HUES6 (cell line): ENCODE measurements around the gene ITM2A.

Source experiments
- H3K27ac ChIP-seq: 2 replicates; pipeline ENCODE4 v1.7.0; 2013; ENCODE audit warnings: low read depth, mild to moderate bottlenecking, low read length, inconsistent platforms
- H3K27me3 ChIP-seq: 2 replicates; pipeline ENCODE4 v1.6.1; 2013; ENCODE audit warnings: low read length; ENCODE audit not compliant: control insufficient read depth, insufficient read depth
- H3K36me3 ChIP-seq: 2 replicates; pipeline ENCODE4 v1.6.1; 2013; ENCODE audit warnings: low read length; ENCODE audit not compliant: control insufficient read depth, insufficient read depth
- H3K4me1 ChIP-seq: 2 replicates; pipeline ENCODE4 v1.6.1; 2013; ENCODE audit warnings: low read length; ENCODE audit not compliant: control insufficient read depth, insufficient read depth
- H3K4me3 ChIP-seq: 2 replicates; pipeline ENCODE4 v1.5.1; 2013; ENCODE audit warnings: low read depth, low read length
- H3K9ac ChIP-seq: one replicate; pipeline ENCODE4 v1.6.1; 2013; ENCODE audit warnings: mild to moderate bottlenecking, low read length
- H3K9me3 ChIP-seq: 2 replicates; pipeline ENCODE4 v1.6.1; 2013; ENCODE audit warnings: low read depth, low read length; ENCODE audit not compliant: control insufficient read depth, insufficient read depth

The ITM2A gene

DNA sequence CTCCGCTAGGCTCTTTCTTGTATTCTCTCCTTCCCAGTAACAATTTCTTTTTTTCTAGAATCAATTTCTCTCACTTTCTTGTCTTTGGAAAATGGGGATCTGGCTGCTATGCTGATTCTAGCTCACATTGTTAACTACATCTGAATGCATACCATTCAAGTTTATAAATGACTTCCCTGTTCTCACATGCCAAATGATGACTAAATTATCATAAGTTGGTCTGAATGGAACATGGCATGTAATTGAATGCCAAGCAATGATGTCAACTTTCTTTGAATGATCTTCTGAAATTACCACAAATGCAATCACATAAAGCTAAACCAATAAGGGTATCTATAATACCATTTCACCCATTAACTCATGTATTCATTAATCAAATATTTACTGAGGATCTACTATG lies 2.7 kb upstream of the ITM2A start:
- Histone ChIP-seq H3K4me1 (peaks cover 12% of the 10 kb centered on the region; the same call in 1 of the 2 replicates), H3K9me3 (no peaks in the 10 kb centered on the region; the same call in 1 of the 2 replicates), H3K27ac (no peak overlapping the region), H3K27me3 (no peaks in the 10 kb centered on the region; the same call in 1 of the 2 replicates), H3K36me3 (no peaks in the 10 kb centered on the region), H3K9ac (no peak overlapping the region), H3K4me3 (no peak overlapping the region)

DNA sequence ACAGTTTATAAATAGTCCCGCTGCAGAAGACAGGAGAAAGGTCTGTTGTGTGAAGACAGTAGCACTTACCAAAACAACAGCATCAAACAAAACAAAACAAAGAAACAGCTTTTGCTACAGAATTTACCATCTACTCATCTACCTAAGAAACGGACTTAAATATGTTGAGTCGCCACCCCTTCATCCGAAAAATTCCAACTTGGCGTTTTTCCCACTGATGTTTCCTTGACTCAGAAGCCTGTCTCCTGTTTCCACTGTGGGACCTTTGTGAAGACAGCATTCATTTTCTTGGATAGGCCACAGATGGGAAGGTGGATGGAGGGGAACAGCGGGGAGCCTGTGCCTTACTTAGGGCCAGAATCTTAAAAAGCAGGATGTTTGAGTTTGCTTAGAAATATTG lies 1.3 kb upstream of the ITM2A start:
- no peak overlapping the region for H3K27ac ChIP-seq
- no peak overlapping the region for H3K4me3 ChIP-seq
- H3K36me3 ChIP-seq: no peaks in the 10 kb centered on the region
- no peak overlapping the region for H3K9ac ChIP-seq
- H3K9me3 ChIP-seq: no peaks in the 10 kb centered on the region
- H3K4me1 ChIP-seq: peaks cover 12% of the 10 kb centered on the region; the same call in 1 of the 2 replicates
- no peaks in the 10 kb centered on the region; the same call in 1 of the 2 replicates for H3K27me3 ChIP-seq

DNA sequence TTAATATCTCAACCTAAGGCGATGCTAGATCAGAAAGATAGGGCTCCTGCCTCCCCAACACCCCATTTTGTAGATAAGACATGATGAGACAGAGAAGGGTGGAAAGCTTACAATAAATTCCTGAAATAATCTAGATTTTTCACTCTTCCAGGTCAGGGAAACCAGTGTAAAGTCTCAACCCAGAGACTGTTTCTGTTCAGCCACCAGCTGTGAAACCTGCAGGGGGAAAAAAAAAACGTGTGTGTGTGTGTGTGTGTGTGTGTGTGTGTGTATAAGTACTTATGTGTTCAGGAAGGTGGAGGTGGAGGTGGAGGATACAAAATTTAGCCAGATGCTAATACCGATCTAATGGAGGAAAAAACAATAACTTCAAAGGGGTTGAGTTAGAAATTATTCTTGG lies 773 bp upstream of the ITM2A start:
- no peaks in the 10 kb centered on the region; the same call in 1 of the 2 replicates for H3K27me3 ChIP-seq
- H3K4me1 ChIP-seq: peaks cover 14% of the 10 kb centered on the region; the same call in 1 of the 2 replicates
- no peak overlapping the region; the same call in 1 of the 2 replicates for H3K27ac ChIP-seq
- no peaks in the 10 kb centered on the region for H3K36me3 ChIP-seq
- no peaks in the 10 kb centered on the region for H3K9me3 ChIP-seq
- no peak overlapping the region for H3K9ac ChIP-seq
- H3K4me3 ChIP-seq: peak overlapping the region; percentile 72

DNA sequence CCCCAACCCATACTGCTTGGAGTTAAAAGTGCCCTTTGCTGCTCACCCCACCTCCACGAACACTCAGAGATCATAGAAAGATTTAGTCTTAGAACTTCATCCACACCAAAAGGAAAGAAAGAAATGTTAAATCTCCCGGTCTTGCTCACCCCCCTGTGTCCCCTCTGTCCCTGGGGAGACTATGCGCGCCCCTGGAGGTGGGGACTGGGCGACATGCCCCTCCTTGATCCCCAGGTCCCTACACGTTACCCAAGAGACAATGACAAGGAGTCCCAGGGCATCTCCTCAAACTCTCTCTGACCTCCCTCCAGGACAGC lies 620 bp downstream of the ITM2A start:
- Histone ChIP-seq H3K9me3 (no peaks in the 10 kb centered on the region), H3K4me1 (peaks cover 22% of the 10 kb centered on the region; the same call in 1 of the 2 replicates), H3K4me3 (peak overlapping the region; percentile 72), H3K27me3 (no peaks in the 10 kb centered on the region; the same call in 1 of the 2 replicates), H3K27ac (no peak overlapping the region), H3K9ac (peak overlapping the region; percentile 62), H3K36me3 (no peaks in the 10 kb centered on the region)

DNA sequence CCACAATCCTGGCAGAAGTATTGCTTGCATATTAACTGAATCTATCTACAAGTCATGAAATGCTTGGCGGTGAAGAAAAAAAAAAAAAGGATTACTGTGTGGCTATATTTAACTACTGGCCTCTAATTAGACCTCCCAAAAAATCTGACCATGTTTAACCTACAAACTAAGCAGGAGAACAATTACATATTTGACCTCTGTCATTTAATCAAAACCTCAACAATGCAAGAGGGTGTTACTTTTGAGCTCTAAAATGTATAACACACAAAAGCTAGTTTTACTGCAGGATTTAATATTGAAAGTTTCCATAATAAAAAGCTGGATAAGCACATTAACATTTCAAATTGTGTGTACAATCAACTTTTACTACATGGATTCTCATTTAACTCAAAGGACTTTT lies 1.5 kb downstream of the ITM2A start:
- no peak overlapping the region for H3K9ac ChIP-seq
- peaks cover 24% of the 10 kb centered on the region; the same call in 1 of the 2 replicates for H3K4me1 ChIP-seq
- peak overlapping the region; percentile 72 for H3K4me3 ChIP-seq
- no peak overlapping the region for H3K27ac ChIP-seq
- no peaks in the 10 kb centered on the region for H3K36me3 ChIP-seq
- H3K9me3 ChIP-seq: no peaks in the 10 kb centered on the region
- no peaks in the 10 kb centered on the region; the same call in 1 of the 2 replicates for H3K27me3 ChIP-seq

DNA sequence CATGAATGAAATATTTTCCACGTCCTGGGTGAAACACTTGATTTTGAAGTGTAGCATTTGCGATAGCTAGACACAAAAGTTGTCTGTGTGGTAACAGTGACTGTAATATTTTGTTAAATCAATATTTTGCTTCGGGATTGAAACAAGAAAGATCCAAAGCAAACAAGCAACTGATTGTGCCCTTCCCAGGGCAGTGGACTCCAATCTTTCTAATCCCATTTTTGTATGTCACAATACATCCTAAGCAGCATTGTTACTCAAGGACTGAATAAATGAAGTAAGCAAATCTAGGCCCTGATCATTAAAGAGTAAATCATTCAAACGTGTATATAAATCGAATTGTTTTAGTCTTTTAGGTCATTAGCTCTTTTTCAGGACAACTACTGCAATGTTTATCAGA lies 2.8 kb downstream of the ITM2A start:
- H3K4me3 ChIP-seq: no peak overlapping the region

DNA sequence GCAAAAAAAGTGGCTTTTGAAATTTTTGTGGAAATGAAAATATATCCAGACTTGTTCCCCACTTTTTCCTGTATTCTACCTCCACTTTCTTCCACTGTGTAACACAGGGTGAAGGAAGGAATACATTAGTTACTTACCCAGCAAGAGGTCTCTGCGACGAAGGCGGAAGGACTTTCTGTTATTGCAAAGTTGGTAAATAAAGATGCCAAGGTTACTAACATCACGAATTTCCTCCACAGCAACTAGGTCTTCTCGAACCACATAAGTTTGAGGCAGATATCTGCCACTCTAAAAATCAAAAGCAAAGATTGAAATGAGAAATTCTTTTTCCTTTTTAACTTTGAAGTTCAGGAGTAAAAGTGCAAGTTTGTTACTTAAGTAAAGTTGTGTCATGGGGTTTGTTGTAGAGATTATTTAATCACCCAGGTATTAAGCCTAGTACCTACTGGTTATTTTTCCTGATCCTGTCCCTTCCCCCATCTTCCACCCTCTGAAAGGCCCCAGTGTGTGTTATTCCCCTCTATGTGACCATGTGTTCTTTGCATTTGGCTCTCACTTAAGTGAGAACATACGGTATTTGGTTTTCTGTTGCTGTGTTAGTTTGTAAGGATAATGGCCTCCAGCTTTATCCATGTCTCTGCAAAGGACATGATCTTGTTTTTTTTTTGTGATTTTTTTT lies 5.8 kb downstream of the ITM2A start:
- peaks cover 2% of the 10 kb centered on the region for H3K9me3 ChIP-seq
- no peak overlapping the region for H3K27ac ChIP-seq
- no peaks in the 10 kb centered on the region for H3K36me3 ChIP-seq
- H3K9ac ChIP-seq: no peak overlapping the region
- H3K27me3 ChIP-seq: no peaks in the 10 kb centered on the region; the same call in 1 of the 2 replicates
- no peak overlapping the region for H3K4me3 ChIP-seq
- peaks cover 11% of the 10 kb centered on the region; the same call in 1 of the 2 replicates for H3K4me1 ChIP-seq

More for the DNA sequence above, 2.8 kb downstream of the ITM2A start:
- no peak overlapping the region for H3K27ac ChIP-seq
- H3K9me3 ChIP-seq: no peaks in the 10 kb centered on the region
- peaks cover 24% of the 10 kb centered on the region; the same call in 1 of the 2 replicates for H3K4me1 ChIP-seq
- H3K9ac ChIP-seq: no peak overlapping the region
- H3K36me3 ChIP-seq: no peaks in the 10 kb centered on the region
- H3K27me3 ChIP-seq: no peaks in the 10 kb centered on the region; the same call in 1 of the 2 replicates

DNA sequence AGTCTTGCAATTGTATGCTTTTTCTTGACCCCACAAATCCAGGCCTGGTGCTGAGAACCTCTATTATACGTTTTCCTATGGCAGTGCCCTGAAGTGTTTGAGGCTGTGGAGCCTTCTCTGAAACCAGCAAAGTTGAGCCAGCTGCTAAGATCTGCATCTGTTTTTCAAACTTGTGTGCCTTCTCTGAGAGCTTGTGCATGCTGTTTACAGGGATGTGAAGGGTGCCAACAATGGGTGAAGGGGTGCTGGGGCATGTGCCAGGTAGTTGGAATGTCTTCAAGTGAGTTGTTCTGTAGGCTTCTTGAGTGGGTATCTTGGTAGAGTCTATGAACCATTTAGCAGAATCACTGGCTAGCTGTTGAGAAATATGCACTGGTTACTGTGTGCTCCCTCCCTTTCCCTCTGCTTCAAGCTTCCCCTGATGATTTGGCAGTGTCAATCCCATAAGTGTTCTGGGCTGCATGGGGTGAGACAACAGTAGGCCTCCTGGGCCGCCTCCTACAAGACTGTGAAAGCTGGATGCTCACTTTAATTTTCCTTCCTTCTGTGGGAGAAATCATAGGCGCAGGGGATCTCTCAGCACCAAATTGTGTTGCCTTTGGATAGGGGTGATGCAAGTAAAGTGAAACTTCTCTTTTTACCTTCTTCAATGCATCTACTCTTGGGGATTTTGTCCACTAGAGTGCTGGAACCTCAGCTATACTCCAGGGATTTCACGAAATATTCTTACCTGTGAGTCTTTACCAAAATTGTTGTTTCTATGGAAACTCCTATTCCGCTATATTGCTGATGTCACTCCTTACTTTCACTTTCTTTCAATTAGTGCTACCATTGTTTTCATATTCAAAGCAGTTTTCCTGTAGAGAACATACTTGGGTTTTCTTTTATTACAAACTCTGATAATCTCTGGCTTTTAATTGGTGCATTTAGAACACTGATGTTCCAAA lies 30.0 kb downstream of the ITM2A start:
- Histone ChIP-seq H3K27ac (no peak overlapping the region), H3K27me3 (no peaks in the 10 kb centered on the region), H3K4me3 (no peak overlapping the region), H3K9ac (no peak overlapping the region), H3K36me3 (no peaks in the 10 kb centered on the region), H3K4me1 (peaks cover 9% of the 10 kb centered on the region), H3K9me3 (no peaks in the 10 kb centered on the region; the same call in 1 of the 2 replicates)

DNA sequence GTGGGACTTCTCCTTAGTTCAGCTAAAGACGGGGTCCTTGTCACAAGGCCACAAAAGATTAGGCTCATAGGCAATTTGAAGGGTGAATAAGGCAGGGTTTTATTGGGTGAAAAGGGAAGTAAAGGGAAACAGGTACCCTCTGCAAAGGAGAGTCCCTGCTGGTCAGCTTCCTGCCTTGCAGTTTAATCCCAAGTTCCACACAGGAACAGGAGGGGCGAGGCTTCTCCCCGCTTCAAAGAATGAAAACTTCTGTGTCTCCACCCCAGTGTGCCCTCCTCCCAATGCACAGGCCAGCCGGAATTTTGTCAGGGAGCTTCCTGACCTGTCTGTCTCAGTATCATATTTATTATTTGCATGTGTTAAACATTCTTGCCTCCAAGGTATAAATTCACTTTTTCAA lies 37.1 kb downstream of the ITM2A start:
- H3K27ac ChIP-seq: no peak overlapping the region

DNA sequence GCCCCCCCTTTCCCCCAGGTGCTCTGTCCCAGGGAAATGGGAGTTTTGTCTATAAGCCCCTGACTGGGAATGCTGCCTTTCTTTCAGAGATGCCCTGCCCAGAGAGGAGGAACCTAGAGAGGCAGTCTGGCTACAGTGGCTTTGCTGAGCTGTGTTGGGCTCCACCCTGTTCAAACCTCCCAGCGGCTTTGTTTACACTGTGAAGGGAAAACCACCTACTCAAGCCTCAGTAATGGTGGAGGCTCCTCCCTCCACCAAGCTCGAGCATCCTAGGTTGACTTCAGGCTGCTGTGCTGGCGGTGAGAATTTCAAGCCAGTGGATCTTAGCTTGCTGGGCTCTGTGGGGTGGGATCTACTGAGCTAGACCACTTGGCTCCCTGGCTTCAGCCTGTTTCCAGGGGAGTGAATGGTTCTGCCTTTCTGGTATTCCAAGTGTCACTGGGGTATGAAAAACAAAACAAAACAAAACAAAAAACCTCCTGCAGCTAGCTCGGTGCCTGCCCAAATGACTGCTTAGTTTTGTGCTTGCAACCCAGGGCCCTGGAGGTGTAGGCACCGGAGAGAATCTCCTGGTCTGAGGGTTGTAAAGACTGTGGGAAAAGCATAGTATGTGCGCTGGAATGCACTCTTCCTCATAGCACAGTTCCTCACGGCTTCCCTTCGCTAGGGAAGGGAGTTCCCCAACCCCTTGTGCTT lies 41.7 kb downstream of the ITM2A start:
- Histone ChIP-seq H3K4me1 (peaks cover 16% of the 10 kb centered on the region), H3K27ac (no peak overlapping the region), H3K36me3 (no peaks in the 10 kb centered on the region), H3K27me3 (no peaks in the 10 kb centered on the region), H3K9me3 (peaks cover 2% of the 10 kb centered on the region; the same call in 1 of the 2 replicates), H3K9ac (no peak overlapping the region), H3K4me3 (no peak overlapping the region; the same call in 1 of the 2 replicates)

More for the DNA sequence above, 37.1 kb downstream of the ITM2A start:
- no peaks in the 10 kb centered on the region for H3K36me3 ChIP-seq
- peaks cover 15% of the 10 kb centered on the region for H3K4me1 ChIP-seq
- H3K9ac ChIP-seq: no peak overlapping the region
- H3K4me3 ChIP-seq: no peak overlapping the region
- peaks cover 2% of the 10 kb centered on the region; the same call in 1 of the 2 replicates for H3K9me3 ChIP-seq
- no peaks in the 10 kb centered on the region for H3K27me3 ChIP-seq
